Astrocyte (in vitro differentiated cells and primary cell): ENCODE measurements around the gene AJAP1.

Experiments used
- EZH2 ChIP-seq: IDR thresholded peaks from 2 replicates; pipeline ENCODE4 v1.6.1; 2012; ENCODE audit warnings: mild to moderate bottlenecking, low read length, inconsistent platforms; ENCODE audit not compliant: insufficient read depth
- TF ChIP-seq, protein P1 (sequence below): IDR thresholded peaks from 2 replicates; pipeline ENCODE4 v1.5.1; 2011; ENCODE audit warnings: low read depth, mild to moderate bottlenecking, inconsistent platforms, low read length, moderate library complexity; ENCODE audit not compliant: insufficient read depth

GRCh38 chr1:4696753-4697152 lies 42.3 kb downstream of the AJAP1 start:
- no peak for TF ChIP-seq EZH2
- TF ChIP-seq, protein P1, sequence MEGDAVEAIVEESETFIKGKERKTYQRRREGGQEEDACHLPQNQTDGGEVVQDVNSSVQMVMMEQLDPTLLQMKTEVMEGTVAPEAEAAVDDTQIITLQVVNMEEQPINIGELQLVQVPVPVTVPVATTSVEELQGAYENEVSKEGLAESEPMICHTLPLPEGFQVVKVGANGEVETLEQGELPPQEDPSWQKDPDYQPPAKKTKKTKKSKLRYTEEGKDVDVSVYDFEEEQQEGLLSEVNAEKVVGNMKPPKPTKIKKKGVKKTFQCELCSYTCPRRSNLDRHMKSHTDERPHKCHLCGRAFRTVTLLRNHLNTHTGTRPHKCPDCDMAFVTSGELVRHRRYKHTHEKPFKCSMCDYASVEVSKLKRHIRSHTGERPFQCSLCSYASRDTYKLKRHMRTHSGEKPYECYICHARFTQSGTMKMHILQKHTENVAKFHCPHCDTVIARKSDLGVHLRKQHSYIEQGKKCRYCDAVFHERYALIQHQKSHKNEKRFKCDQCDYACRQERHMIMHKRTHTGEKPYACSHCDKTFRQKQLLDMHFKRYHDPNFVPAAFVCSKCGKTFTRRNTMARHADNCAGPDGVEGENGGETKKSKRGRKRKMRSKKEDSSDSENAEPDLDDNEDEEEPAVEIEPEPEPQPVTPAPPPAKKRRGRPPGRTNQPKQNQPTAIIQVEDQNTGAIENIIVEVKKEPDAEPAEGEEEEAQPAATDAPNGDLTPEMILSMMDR = no peak
